Measurements from ENCODE around the gene C19orf85.
A peak's percentile ranks its signal among the peaks of the same experiment; 100 is the strongest.

Gene C19orf85

GRCh38 chr19:55477905-55478304, 13.4 kb upstream of the C19orf85 start:
- ChIA-PET POLR2A (no interaction called here), CTCF (interaction anchor here (2.6 to 5.2 kb wide), 2 partner anchors 10 to 26 kb away, joined by 15 to 41 read pairs; no protein-coding TSS in a partner anchor)
- no peak for DNase-seq (ENCODE audit: extremely low spot score)
- TF ChIP-seq CTCF (IDR thresholded peaks at IDR 0.05; ENCODE audit: control extremely low read depth, extremely low read depth, low read depth, missing control alignments) = no peak

- TF ChIP-seq CTCF (IDR thresholded peaks at IDR 0.05; ENCODE audit: control extremely low read depth, extremely low read depth, low read depth, missing control alignments) = no peak
- CTCF ChIA-PET = interaction anchor here (0.9 to 5.2 kb wide), 7 partner anchors 9 to 156 kb away, joined by 3 to 41 read pairs (median 4); partner anchors contain the start of genes KMT5C and NAT14
- POLR2A ChIA-PET = interaction anchor here (0.5 to 1.4 kb wide), 7 partner anchors 15 to 359 kb away, joined by 3 to 5 read pairs (median 3); partner anchors contain the start of genes ISOC2, PPP1R12C and ZNF784
- DNase-seq (ENCODE audit: extremely low spot score) = peak; percentile 98
Measured at GRCh38 chr19:55476100-55476775, 11.7 kb upstream of the C19orf85 start, which contains the start of gene ZNF628. TSS of gene ZNF628 (plus strand) at chr19:55476617. CDS start at chr19:55479911, 3,294 bp downstream.

- no peak for DNase-seq (ENCODE audit: extremely low spot score)
- TF ChIP-seq CTCF (IDR thresholded peaks at IDR 0.05; ENCODE audit: control extremely low read depth, extremely low read depth, low read depth, missing control alignments) = no peak
- ChIA-PET POLR2A (no interaction called here), CTCF (interaction anchor here (1.0 to 5.2 kb wide), 5 partner anchors 8 to 156 kb away, joined by 3 to 41 read pairs (median 4); no protein-coding TSS in a partner anchor)
Measured at GRCh38 chr19:55474269-55475265, 10.0 kb upstream of the C19orf85 start.

GRCh38 chr19:55473225-55474012, 8.9 kb upstream of the C19orf85 start:
- ChIA-PET CTCF (interaction anchor here (0.7 to 5.2 kb wide), 3 partner anchors 10 to 160 kb away, joined by 3 to 41 read pairs (median 3); no protein-coding TSS in a partner anchor), POLR2A (no interaction called here)
- no peak for DNase-seq (ENCODE audit: extremely low spot score)
- TF ChIP-seq CTCF (IDR thresholded peaks at IDR 0.05; ENCODE audit: control extremely low read depth, extremely low read depth, low read depth, missing control alignments) = no peak

GRCh38 chr19:55472463-55472862, 7.9 kb upstream of the C19orf85 start:
- ChIA-PET POLR2A (no interaction called here), CTCF (no interaction called here)
- DNase-seq (ENCODE audit: extremely low spot score) = no peak
- no peak for TF ChIP-seq CTCF (IDR thresholded peaks at IDR 0.05; ENCODE audit: control extremely low read depth, extremely low read depth, low read depth, missing control alignments)

Measured in GM10248 (cell line).